Measurements from ENCODE around the gene PPFIBP2. TPM values are rescaled to one million over a fixed set of nuclear protein-coding genes. Genes with fewer than 3 reads are reported as not detected.

Gene PPFIBP2
- polyA plus RNA-seq, 2 donors = 27.4 to 32.1 TPM

- peaks cover 4 to 12% of the 10 kb centered on the region in 2 donors for H3K4me1 ChIP-seq (ENCODE audit: control insufficient read depth in 2 of 2, insufficient read depth in 2 of 2, low read length in 1 of 2)
- peaks cover 0 to 4% of the 10 kb centered on the region in 2 donors for H3K36me3 ChIP-seq (ENCODE audit: control insufficient read depth in 2 of 2, insufficient read depth in 2 of 2, low read length in 1 of 2)
- H3K27ac ChIP-seq (ENCODE audit: low read depth in 2 of 2, low read length in 1 of 2) = peak overlapping the region; percentile 71 to 82
- no peak overlapping the region for H3K4me3 ChIP-seq (ENCODE audit: low read depth in 1 of 2, low read length in 2 of 2)
- 45 to 51% methylated on average over 6 of the region's 6 CpGs for WGBS, 2 donors
- H3K9me3 ChIP-seq (ENCODE audit: control insufficient read depth in 2 of 2, insufficient read depth in 1 of 2, low read depth in 1 of 2, low read length in 1 of 2) = no peaks in the 10 kb centered on the region
- H3K27me3 ChIP-seq (ENCODE audit: control insufficient read depth in 1 of 2, insufficient read depth in 2 of 2, low read length in 2 of 2) = no peaks in the 10 kb centered on the region
Observed at GRCh38 chr11:7600205-7600775, 86.5 kb downstream of the PPFIBP2 start.

- peaks cover 0 to 12% of the 10 kb centered on the region in 2 donors for H3K4me1 ChIP-seq (ENCODE audit: control insufficient read depth in 2 of 2, insufficient read depth in 2 of 2, low read length in 1 of 2)
- H3K27ac ChIP-seq (ENCODE audit: low read depth in 2 of 2, low read length in 1 of 2) = no peak overlapping the region
- no peak overlapping the region for H3K4me3 ChIP-seq (ENCODE audit: low read depth in 1 of 2, low read length in 2 of 2)
- no peaks in the 10 kb centered on the region for H3K27me3 ChIP-seq (ENCODE audit: control insufficient read depth in 1 of 2, insufficient read depth in 2 of 2, low read length in 2 of 2)
- H3K36me3 ChIP-seq (ENCODE audit: control insufficient read depth in 2 of 2, insufficient read depth in 2 of 2, low read length in 1 of 2) = peaks cover 0 to 4% of the 10 kb centered on the region in 2 donors
- H3K9me3 ChIP-seq (ENCODE audit: control insufficient read depth in 2 of 2, insufficient read depth in 1 of 2, low read depth in 1 of 2, low read length in 1 of 2) = no peaks in the 10 kb centered on the region
- WGBS, 2 donors = 81 to 88% methylated on average over 4 of the region's 4 CpGs
Observed at GRCh38 chr11:7603031-7603781, 89.4 kb downstream of the PPFIBP2 start.

GRCh38 chr11:7604331-7604955 lies 90.6 kb downstream of the PPFIBP2 start:
- H3K9me3 ChIP-seq (ENCODE audit: control insufficient read depth in 2 of 2, insufficient read depth in 1 of 2, low read depth in 1 of 2, low read length in 1 of 2) = no peaks in the 10 kb centered on the region
- H3K4me1 ChIP-seq (ENCODE audit: control insufficient read depth in 2 of 2, insufficient read depth in 2 of 2, low read length in 1 of 2) = peaks cover 0 to 12% of the 10 kb centered on the region in 2 donors
- H3K4me3 ChIP-seq (ENCODE audit: low read depth in 1 of 2, low read length in 2 of 2) = no peak overlapping the region
- peaks cover 0 to 4% of the 10 kb centered on the region in 2 donors for H3K36me3 ChIP-seq (ENCODE audit: control insufficient read depth in 2 of 2, insufficient read depth in 2 of 2, low read length in 1 of 2)
- H3K27me3 ChIP-seq (ENCODE audit: control insufficient read depth in 1 of 2, insufficient read depth in 2 of 2, low read length in 2 of 2) = no peaks in the 10 kb centered on the region
- 56 to 60% methylated on average over 3 of the region's 3 CpGs for WGBS, 2 donors
- H3K27ac ChIP-seq (ENCODE audit: low read depth in 2 of 2, low read length in 1 of 2) = no peak overlapping the region

GRCh38 chr11:7605186-7605943 lies 91.6 kb downstream of the PPFIBP2 start:
- no peak overlapping the region for H3K27ac ChIP-seq (ENCODE audit: low read depth in 2 of 2, low read length in 1 of 2)
- no peak overlapping the region for H3K4me3 ChIP-seq (ENCODE audit: low read depth in 1 of 2, low read length in 2 of 2)

GRCh38 chr11:7606496-7606895 lies 92.7 kb downstream of the PPFIBP2 start:
- no peak overlapping the region for H3K27ac ChIP-seq (ENCODE audit: low read depth in 2 of 2, low read length in 1 of 2)
- H3K27me3 ChIP-seq (ENCODE audit: control insufficient read depth in 1 of 2, insufficient read depth in 2 of 2, low read length in 2 of 2) = no peaks in the 10 kb centered on the region
- H3K4me1 ChIP-seq (ENCODE audit: control insufficient read depth in 2 of 2, insufficient read depth in 2 of 2, low read length in 1 of 2) = peaks cover 0 to 15% of the 10 kb centered on the region in 2 donors
- H3K9me3 ChIP-seq (ENCODE audit: control insufficient read depth in 2 of 2, insufficient read depth in 1 of 2, low read depth in 1 of 2, low read length in 1 of 2) = no peaks in the 10 kb centered on the region
- H3K36me3 ChIP-seq (ENCODE audit: control insufficient read depth in 2 of 2, insufficient read depth in 2 of 2, low read length in 1 of 2) = peaks cover 0 to 14% of the 10 kb centered on the region in 2 donors
- no peak overlapping the region for H3K4me3 ChIP-seq (ENCODE audit: low read depth in 1 of 2, low read length in 2 of 2)

More at GRCh38 chr11:7605186-7605943, 91.6 kb downstream of the PPFIBP2 start:
- Histone ChIP-seq H3K36me3 (ENCODE audit: control insufficient read depth in 2 of 2, insufficient read depth in 2 of 2, low read length in 1 of 2) (peaks cover 0 to 9% of the 10 kb centered on the region in 2 donors), H3K4me1 (ENCODE audit: control insufficient read depth in 2 of 2, insufficient read depth in 2 of 2, low read length in 1 of 2) (peaks cover 0 to 17% of the 10 kb centered on the region in 2 donors), H3K9me3 (ENCODE audit: control insufficient read depth in 2 of 2, insufficient read depth in 1 of 2, low read depth in 1 of 2, low read length in 1 of 2) (no peaks in the 10 kb centered on the region), H3K27me3 (ENCODE audit: control insufficient read depth in 1 of 2, insufficient read depth in 2 of 2, low read length in 2 of 2) (no peaks in the 10 kb centered on the region)
- 39 to 55% methylated on average over 5 of the region's 5 CpGs for WGBS, 2 donors

GRCh38 chr11:7609015-7609414 lies 95.2 kb downstream of the PPFIBP2 start:
- Histone ChIP-seq H3K27ac (ENCODE audit: low read depth in 2 of 2, low read length in 1 of 2) (peak overlapping the region; percentile 44 to 59), H3K27me3 (ENCODE audit: control insufficient read depth in 1 of 2, insufficient read depth in 2 of 2, low read length in 2 of 2) (no peaks in the 10 kb centered on the region), H3K4me3 (ENCODE audit: low read depth in 1 of 2, low read length in 2 of 2) (no peak overlapping the region), H3K4me1 (ENCODE audit: control insufficient read depth in 2 of 2, insufficient read depth in 2 of 2, low read length in 1 of 2) (peaks cover 0 to 12% of the 10 kb centered on the region in 2 donors), H3K9me3 (ENCODE audit: control insufficient read depth in 2 of 2, insufficient read depth in 1 of 2, low read depth in 1 of 2, low read length in 1 of 2) (no peaks in the 10 kb centered on the region), H3K36me3 (ENCODE audit: control insufficient read depth in 2 of 2, insufficient read depth in 2 of 2, low read length in 1 of 2) (peaks cover 0 to 17% of the 10 kb centered on the region in 2 donors)
- WGBS, 2 donors = 76 to 82% methylated on average over 4 of the region's 4 CpGs

GRCh38 chr11:7609521-7609920 lies 95.7 kb downstream of the PPFIBP2 start:
- H3K9me3 ChIP-seq (ENCODE audit: control insufficient read depth in 2 of 2, insufficient read depth in 1 of 2, low read depth in 1 of 2, low read length in 1 of 2) = no peaks in the 10 kb centered on the region
- no peaks in the 10 kb centered on the region for H3K27me3 ChIP-seq (ENCODE audit: control insufficient read depth in 1 of 2, insufficient read depth in 2 of 2, low read length in 2 of 2)
- no peak overlapping the region for H3K27ac ChIP-seq (ENCODE audit: low read depth in 2 of 2, low read length in 1 of 2)
- H3K4me3 ChIP-seq (ENCODE audit: low read depth in 1 of 2, low read length in 2 of 2) = no peak overlapping the region
- H3K4me1 ChIP-seq (ENCODE audit: control insufficient read depth in 2 of 2, insufficient read depth in 2 of 2, low read length in 1 of 2) = peaks cover 0 to 7% of the 10 kb centered on the region in 2 donors
- H3K36me3 ChIP-seq (ENCODE audit: control insufficient read depth in 2 of 2, insufficient read depth in 2 of 2, low read length in 1 of 2) = peaks cover 0 to 13% of the 10 kb centered on the region in 2 donors

GRCh38 chr11:7610393-7610792 lies 96.6 kb downstream of the PPFIBP2 start:
- Histone ChIP-seq H3K27me3 (ENCODE audit: control insufficient read depth in 1 of 2, insufficient read depth in 2 of 2, low read length in 2 of 2) (no peaks in the 10 kb centered on the region), H3K4me3 (ENCODE audit: low read depth in 1 of 2, low read length in 2 of 2) (no peak overlapping the region), H3K4me1 (ENCODE audit: control insufficient read depth in 2 of 2, insufficient read depth in 2 of 2, low read length in 1 of 2) (peaks cover 0 to 7% of the 10 kb centered on the region in 2 donors), H3K27ac (ENCODE audit: low read depth in 2 of 2, low read length in 1 of 2) (no peak overlapping the region), H3K9me3 (ENCODE audit: control insufficient read depth in 2 of 2, insufficient read depth in 1 of 2, low read depth in 1 of 2, low read length in 1 of 2) (no peaks in the 10 kb centered on the region), H3K36me3 (ENCODE audit: control insufficient read depth in 2 of 2, insufficient read depth in 2 of 2, low read length in 1 of 2) (peaks cover 0 to 13% of the 10 kb centered on the region in 2 donors)
- WGBS, 2 donors = 95 to 98% methylated on average over 3 of the region's 3 CpGs

GRCh38 chr11:7611411-7611810 lies 97.6 kb downstream of the PPFIBP2 start:
- Histone ChIP-seq H3K36me3 (ENCODE audit: control insufficient read depth in 2 of 2, insufficient read depth in 2 of 2, low read length in 1 of 2) (peaks cover 0 to 15% of the 10 kb centered on the region in 2 donors), H3K4me1 (ENCODE audit: control insufficient read depth in 2 of 2, insufficient read depth in 2 of 2, low read length in 1 of 2) (peaks cover 0 to 7% of the 10 kb centered on the region in 2 donors), H3K27ac (ENCODE audit: low read depth in 2 of 2, low read length in 1 of 2) (no peak overlapping the region), H3K4me3 (ENCODE audit: low read depth in 1 of 2, low read length in 2 of 2) (no peak overlapping the region), H3K9me3 (ENCODE audit: control insufficient read depth in 2 of 2, insufficient read depth in 1 of 2, low read depth in 1 of 2, low read length in 1 of 2) (no peaks in the 10 kb centered on the region), H3K27me3 (ENCODE audit: control insufficient read depth in 1 of 2, insufficient read depth in 2 of 2, low read length in 2 of 2) (no peaks in the 10 kb centered on the region)
- WGBS, 2 donors = 45 to 56% methylated on average over 1 of the region's 1 CpG
